ENCODE results near the gene BMPR1B.

DNA sequence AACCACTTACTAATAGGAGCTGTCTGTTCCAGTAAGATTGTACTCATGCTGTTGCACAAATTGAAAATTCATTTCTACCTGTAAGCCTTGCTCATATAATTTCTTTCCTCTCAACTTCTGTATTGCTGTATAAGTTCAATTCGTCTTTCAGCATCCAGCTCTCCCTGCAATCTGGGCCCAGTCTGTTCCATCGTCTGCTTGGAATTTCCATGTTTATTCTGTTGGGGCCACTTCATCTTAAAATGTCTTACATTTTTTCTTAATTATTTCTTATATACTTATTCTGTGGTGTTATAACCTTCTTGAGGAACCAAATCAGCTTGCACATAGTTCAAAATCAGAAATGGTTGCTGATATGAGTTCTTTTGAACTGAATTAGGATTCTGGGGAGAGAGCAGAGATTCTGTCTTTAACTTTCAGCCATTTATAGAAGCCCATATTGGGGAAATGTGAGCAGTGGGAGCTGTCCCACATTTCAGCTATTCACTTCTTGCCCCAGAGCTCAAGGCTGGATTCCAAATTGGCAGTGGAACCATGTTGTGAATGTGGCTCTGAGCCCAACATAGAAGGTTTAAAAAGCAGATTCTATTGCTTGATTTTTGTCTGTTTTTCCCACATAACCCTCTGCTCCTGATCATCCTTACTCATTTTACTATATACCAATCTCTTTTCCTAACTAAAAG lies 291.9 kb downstream of the BMPR1B start:
- TF ChIP-seq, protein P1, sequence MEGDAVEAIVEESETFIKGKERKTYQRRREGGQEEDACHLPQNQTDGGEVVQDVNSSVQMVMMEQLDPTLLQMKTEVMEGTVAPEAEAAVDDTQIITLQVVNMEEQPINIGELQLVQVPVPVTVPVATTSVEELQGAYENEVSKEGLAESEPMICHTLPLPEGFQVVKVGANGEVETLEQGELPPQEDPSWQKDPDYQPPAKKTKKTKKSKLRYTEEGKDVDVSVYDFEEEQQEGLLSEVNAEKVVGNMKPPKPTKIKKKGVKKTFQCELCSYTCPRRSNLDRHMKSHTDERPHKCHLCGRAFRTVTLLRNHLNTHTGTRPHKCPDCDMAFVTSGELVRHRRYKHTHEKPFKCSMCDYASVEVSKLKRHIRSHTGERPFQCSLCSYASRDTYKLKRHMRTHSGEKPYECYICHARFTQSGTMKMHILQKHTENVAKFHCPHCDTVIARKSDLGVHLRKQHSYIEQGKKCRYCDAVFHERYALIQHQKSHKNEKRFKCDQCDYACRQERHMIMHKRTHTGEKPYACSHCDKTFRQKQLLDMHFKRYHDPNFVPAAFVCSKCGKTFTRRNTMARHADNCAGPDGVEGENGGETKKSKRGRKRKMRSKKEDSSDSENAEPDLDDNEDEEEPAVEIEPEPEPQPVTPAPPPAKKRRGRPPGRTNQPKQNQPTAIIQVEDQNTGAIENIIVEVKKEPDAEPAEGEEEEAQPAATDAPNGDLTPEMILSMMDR (IDR thresholded peaks at IDR 0.05 in 2 of 3, conservative IDR thresholded peaks at IDR 0.05 in 1 of 3; ENCODE audit: borderline replicate concordance in 1 of 3, insufficient read depth in 1 of 3, low read depth in 2 of 3, low read length in 2 of 3) = no peak
- TF ChIP-seq, protein P2, sequence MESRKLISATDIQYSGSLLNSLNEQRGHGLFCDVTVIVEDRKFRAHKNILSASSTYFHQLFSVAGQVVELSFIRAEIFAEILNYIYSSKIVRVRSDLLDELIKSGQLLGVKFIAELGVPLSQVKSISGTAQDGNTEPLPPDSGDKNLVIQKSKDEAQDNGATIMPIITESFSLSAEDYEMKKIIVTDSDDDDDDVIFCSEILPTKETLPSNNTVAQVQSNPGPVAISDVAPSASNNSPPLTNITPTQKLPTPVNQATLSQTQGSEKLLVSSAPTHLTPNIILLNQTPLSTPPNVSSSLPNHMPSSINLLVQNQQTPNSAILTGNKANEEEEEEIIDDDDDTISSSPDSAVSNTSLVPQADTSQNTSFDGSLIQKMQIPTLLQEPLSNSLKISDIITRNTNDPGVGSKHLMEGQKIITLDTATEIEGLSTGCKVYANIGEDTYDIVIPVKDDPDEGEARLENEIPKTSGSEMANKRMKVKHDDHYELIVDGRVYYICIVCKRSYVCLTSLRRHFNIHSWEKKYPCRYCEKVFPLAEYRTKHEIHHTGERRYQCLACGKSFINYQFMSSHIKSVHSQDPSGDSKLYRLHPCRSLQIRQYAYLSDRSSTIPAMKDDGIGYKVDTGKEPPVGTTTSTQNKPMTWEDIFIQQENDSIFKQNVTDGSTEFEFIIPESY (IDR thresholded peaks at IDR 0.05; ENCODE audit: extremely low read depth, insufficient replicate concordance, low read length) = no peak
- no peak for TF ChIP-seq POLR2A (IDR thresholded peaks at IDR 0.05; ENCODE audit: borderline replicate concordance, extremely low read depth, insufficient read depth, insufficient read length)
- TF ChIP-seq YY1 (IDR thresholded peaks at IDR 0.05; ENCODE audit: extremely low read depth, insufficient replicate concordance, low read depth, low read length) = no peak
- TF ChIP-seq, protein P3, sequence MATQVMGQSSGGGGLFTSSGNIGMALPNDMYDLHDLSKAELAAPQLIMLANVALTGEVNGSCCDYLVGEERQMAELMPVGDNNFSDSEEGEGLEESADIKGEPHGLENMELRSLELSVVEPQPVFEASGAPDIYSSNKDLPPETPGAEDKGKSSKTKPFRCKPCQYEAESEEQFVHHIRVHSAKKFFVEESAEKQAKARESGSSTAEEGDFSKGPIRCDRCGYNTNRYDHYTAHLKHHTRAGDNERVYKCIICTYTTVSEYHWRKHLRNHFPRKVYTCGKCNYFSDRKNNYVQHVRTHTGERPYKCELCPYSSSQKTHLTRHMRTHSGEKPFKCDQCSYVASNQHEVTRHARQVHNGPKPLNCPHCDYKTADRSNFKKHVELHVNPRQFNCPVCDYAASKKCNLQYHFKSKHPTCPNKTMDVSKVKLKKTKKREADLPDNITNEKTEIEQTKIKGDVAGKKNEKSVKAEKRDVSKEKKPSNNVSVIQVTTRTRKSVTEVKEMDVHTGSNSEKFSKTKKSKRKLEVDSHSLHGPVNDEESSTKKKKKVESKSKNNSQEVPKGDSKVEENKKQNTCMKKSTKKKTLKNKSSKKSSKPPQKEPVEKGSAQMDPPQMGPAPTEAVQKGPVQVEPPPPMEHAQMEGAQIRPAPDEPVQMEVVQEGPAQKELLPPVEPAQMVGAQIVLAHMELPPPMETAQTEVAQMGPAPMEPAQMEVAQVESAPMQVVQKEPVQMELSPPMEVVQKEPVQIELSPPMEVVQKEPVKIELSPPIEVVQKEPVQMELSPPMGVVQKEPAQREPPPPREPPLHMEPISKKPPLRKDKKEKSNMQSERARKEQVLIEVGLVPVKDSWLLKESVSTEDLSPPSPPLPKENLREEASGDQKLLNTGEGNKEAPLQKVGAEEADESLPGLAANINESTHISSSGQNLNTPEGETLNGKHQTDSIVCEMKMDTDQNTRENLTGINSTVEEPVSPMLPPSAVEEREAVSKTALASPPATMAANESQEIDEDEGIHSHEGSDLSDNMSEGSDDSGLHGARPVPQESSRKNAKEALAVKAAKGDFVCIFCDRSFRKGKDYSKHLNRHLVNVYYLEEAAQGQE (IDR thresholded peaks at IDR 0.05; ENCODE audit: low read depth) = no peak
- TF ChIP-seq ZNF274 (IDR thresholded peaks at IDR 0.05; ENCODE audit: low read depth, low read length) = no peak
- TF ChIP-seq POLR2AphosphoS5 (IDR thresholded peaks at IDR 0.05; ENCODE audit: low read depth, low read length) = no peak
- TF ChIP-seq EZH2phosphoT487 (IDR thresholded peaks at IDR 0.05; ENCODE audit: borderline replicate concordance) = no peak
- no peak for TF ChIP-seq JUND (IDR thresholded peaks at IDR 0.05)
- no peak for TF ChIP-seq TCF7L2 (IDR thresholded peaks at IDR 0.05; ENCODE audit: borderline replicate concordance, extremely low read depth, insufficient read depth, insufficient read length)
- TF ChIP-seq, protein P4, sequence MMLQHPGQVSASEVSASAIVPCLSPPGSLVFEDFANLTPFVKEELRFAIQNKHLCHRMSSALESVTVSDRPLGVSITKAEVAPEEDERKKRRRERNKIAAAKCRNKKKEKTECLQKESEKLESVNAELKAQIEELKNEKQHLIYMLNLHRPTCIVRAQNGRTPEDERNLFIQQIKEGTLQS (IDR thresholded peaks at IDR 0.05) = no peak
- no peak for TF ChIP-seq SP1 (IDR thresholded peaks at IDR 0.05; ENCODE audit: low read depth)
- TF ChIP-seq, protein P5, sequence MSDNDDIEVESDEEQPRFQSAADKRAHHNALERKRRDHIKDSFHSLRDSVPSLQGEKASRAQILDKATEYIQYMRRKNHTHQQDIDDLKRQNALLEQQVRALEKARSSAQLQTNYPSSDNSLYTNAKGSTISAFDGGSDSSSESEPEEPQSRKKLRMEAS (IDR thresholded peaks at IDR 0.05) = no peak

All from HCT116 (cell line).